ENCODE measurements around the gene SLC30A3.
"Not testable (repeated sequence)": the region's sequence is repeated elsewhere in the genome, so short reads cannot be mapped to it uniquely, and the experiment has no call there.

The SLC30A3 gene

GRCh38 chr2:27303093-27304025, 40.5 kb upstream of the SLC30A3 start:
- peak; percentile 91 for TF ChIP-seq CTCF (IDR thresholded peaks at IDR 0.05; ENCODE audit: low read depth, low read length)
- no peak for TF ChIP-seq MYC (IDR thresholded peaks at IDR 0.05; ENCODE audit: low read depth, low read length)
- DNase-seq (ENCODE audit: low read depth), result peak; percentile 79
- H3K4me3 ChIP-seq (ENCODE audit: low read depth, low read length), result no peak overlapping the region

- DNase-seq (ENCODE audit: low read depth); H3K4me3 ChIP-seq (ENCODE audit: low read depth, low read length): not testable (repeated sequence)
These were observed 37.8 kb upstream of the SLC30A3 start for GRCh38 chr2:27300606-27301005.

- TF ChIP-seq MAX (IDR thresholded peaks at IDR 0.05; ENCODE audit: low read depth, low read length) (no peak), POLR2A (IDR thresholded peaks at IDR 0.05; ENCODE audit: extremely low read depth, insufficient read length) (no peak), CTCF (IDR thresholded peaks at IDR 0.05; ENCODE audit: low read depth, low read length) (no peak), MYC (IDR thresholded peaks at IDR 0.05; ENCODE audit: low read depth, low read length) (no peak)
- no peak for DNase-seq (ENCODE audit: low read depth)
- H3K4me3 ChIP-seq (ENCODE audit: low read depth, low read length), result no peak overlapping the region
These were observed 35.7 kb upstream of the SLC30A3 start for GRCh38 chr2:27298391-27299080.

GRCh38 chr2:27297195-27297594, 34.3 kb upstream of the SLC30A3 start:
- H3K4me3 ChIP-seq (ENCODE audit: low read depth, low read length), result no peak overlapping the region
- TF ChIP-seq MYC (IDR thresholded peaks at IDR 0.05; ENCODE audit: low read depth, low read length), result no peak
- no peak for TF ChIP-seq POLR2A (IDR thresholded peaks at IDR 0.05; ENCODE audit: extremely low read depth, insufficient read length)
- TF ChIP-seq MAX (IDR thresholded peaks at IDR 0.05; ENCODE audit: low read depth, low read length), result no peak
- TF ChIP-seq CTCF (IDR thresholded peaks at IDR 0.05; ENCODE audit: low read depth, low read length), result no peak
- no peak for DNase-seq (ENCODE audit: low read depth)

- DNase-seq (ENCODE audit: low read depth), result peak; percentile 46
- TF ChIP-seq CTCF (IDR thresholded peaks at IDR 0.05; ENCODE audit: low read depth, low read length) (no peak), POLR2A (IDR thresholded peaks at IDR 0.05; ENCODE audit: extremely low read depth, insufficient read length) (no peak), MAX (IDR thresholded peaks at IDR 0.05; ENCODE audit: low read depth, low read length) (no peak), MYC (IDR thresholded peaks at IDR 0.05; ENCODE audit: low read depth, low read length) (no peak)
- H3K4me3 ChIP-seq (ENCODE audit: low read depth, low read length), result no peak overlapping the region
These were observed 33.6 kb upstream of the SLC30A3 start for GRCh38 chr2:27296481-27296880.

GRCh38 chr2:27294928-27295327, 32.1 kb upstream of the SLC30A3 start:
- no peak overlapping the region for H3K4me3 ChIP-seq (ENCODE audit: low read depth, low read length)
- DNase-seq (ENCODE audit: low read depth), result no peak
- no peak for TF ChIP-seq MAX (IDR thresholded peaks at IDR 0.05; ENCODE audit: low read depth, low read length)
- no peak for TF ChIP-seq MYC (IDR thresholded peaks at IDR 0.05; ENCODE audit: low read depth, low read length)
- no peak for TF ChIP-seq CTCF (IDR thresholded peaks at IDR 0.05; ENCODE audit: low read depth, low read length)
- TF ChIP-seq POLR2A (IDR thresholded peaks at IDR 0.05; ENCODE audit: extremely low read depth, insufficient read length), result no peak

Data from NB4 (cell line).